Pancreas (tissue), 10 donors: Measurements from ENCODE around the gene SORCS2. TPM values are rescaled to one million over a fixed set of nuclear protein-coding genes. Genes with fewer than 3 reads are reported as not detected.

Experiments
- ATAC-seq, 4 donors: fragments of 200-7000 bp; cut with Tn5 transposase; one replicate each; pipeline versions ENCODE4 v1.8.0 to v1.9.1; 2020; ENCODE audit warnings: mild to moderate bottlenecking in 4 of 4, moderate library complexity in 4 of 4
- DNase-seq, 6 donors: peaks; one replicate each; pipeline ENCODE4 v3.0.0-alpha.2; 2020
- FAIRE-seq: peaks from 2 replicates; lab custom pipeline; 2012; peaks lifted over from hg19 to GRCh38; lab: Jason Lieb, UNC
- H3K27ac ChIP-seq, 4 donors: fragments of 200-600 bp; sonication (generic); 1 replicate in 3 of 4; 2 replicates in 1 of 4; pipeline versions ENCODE4 v1.5.0 to v1.8.0; 2020
- H3K27me3 ChIP-seq, 4 donors: fragments of 200-600 bp; one replicate each; pipeline ENCODE4 v1.8.0; 2021
- H3K36me3 ChIP-seq, 3 donors: fragments of 200-600 bp; sonication (generic) in 1 of 3; one replicate each; pipeline versions ENCODE4 v1.5.0 to v1.8.0; 2020 to 2021
- H3K4me1 ChIP-seq, 3 donors: fragments of 200-600 bp; one replicate each; pipeline ENCODE4 v1.8.0; 2021
- H3K4me3 ChIP-seq, 4 donors: fragments of 200-600 bp; sonication (generic) in 2 of 4; one replicate each; pipeline versions ENCODE4 v1.5.0 to v1.8.0; 2020 to 2021
- H3K9me3 ChIP-seq, 4 donors: fragments of 200-600 bp; one replicate each; pipeline ENCODE4 v1.8.0; 2021
- WGBS, 2 donors: extraction: QIAGEN DNeasy Blood & Tissue Kit; methylation state at CpG; one replicate each; pipeline ENCODE4 v1.1.7; 2013; 5-methylcytosine and 5-hydroxymethylcytosine counted together
- intact Hi-C, 3 donors: fragments of 100-400 bp; cut with DNase I; formaldehyde crosslinking; loops; one replicate each; pipeline versions ENCODE4 v1.11.1 to v1.14.2; 2022
- polyA plus RNA-seq, 2 donors: library from polyadenylated mRNA; stranded (reverse); fragments of 200-250 nt; gene quantifications; one replicate each; pipeline ENCODE4 v1.2.3, GENCODE V29; 2013
- total RNA-seq, 6 donors: library from RNA; stranded (reverse); fragmentation: NEBNext Ultra II Directional in 4 of 6; extraction: Animal tissue kit (Norgen Biotek cat#: 25700) in 4 of 6; gene quantifications; one replicate each; pipeline versions ENCODE4 v1.2.1 to v1.2.4, GENCODE V29; 2021 to 2023
- TF ChIP-seq, protein P1 (sequence below), 4 donors: fragments of 200-600 bp; sonication (generic) in 3 of 4; IDR thresholded peaks; one replicate each; pipeline versions ENCODE4 v1.5.0 to v1.8.0; 2021; ENCODE audit warnings: antibody characterized with exemption in 4 of 4
- donor health status: healthy with polysubstance abuse.
- donor health status: DM: no; HTN: no; CAD: no; lungs with moderate emphysema.
- donor health status: DM: no; HTN: no; CAD: no.
- donor health status: control.
- donor health status: control.
- donor health status: Bipolar disorder and iron deficiency.
- donor health status: DM: yes; HTN: yes; CAD: no.
- donor health status: DM: no; HTN: no; CAD: no.
- donor health status: DM: no; HTN: no; CAD: no.
- donor health status: DM: yes; HTN: yes; CAD: no.

SORCS2 gene
- total and polyA plus RNA-seq, 8 donors, result 0.14 to 1.7 (median 0.42) TPM

DNA sequence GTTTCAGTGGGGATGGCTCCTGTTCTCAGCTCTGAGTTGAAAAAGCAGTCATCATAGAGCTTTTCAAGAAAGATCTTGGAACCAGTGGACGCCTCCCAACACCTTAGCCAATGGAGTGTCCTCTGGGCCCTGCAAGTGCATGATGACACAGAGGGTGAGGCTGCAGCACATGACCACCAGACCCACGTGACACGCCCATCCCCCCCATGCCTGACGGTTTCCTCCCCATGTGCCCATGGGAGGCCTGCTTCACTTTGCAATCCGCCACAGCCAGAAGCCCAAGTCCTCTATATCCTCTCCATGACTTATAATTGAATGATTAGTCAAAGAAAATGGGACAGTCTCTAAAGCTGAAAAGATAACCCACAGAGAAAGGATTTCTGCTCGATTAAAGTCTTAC lies 560.3 kb downstream of the SORCS2 start:
- intact Hi-C loops, result no loop called here
- Histone ChIP-seq H3K4me3 (no peak overlapping the region), H3K27ac (peak overlapping the region in 1 of 4 donors; percentile 47), H3K4me1 (no peaks in the 10 kb centered on the region), H3K36me3 (no peaks in the 10 kb centered on the region), H3K27me3 (no peaks in the 10 kb centered on the region), H3K9me3 (no peaks in the 10 kb centered on the region)
- DNase-seq, result peak in 2 of 6 donors; percentile 11 to 30
- TF ChIP-seq, protein P1, sequence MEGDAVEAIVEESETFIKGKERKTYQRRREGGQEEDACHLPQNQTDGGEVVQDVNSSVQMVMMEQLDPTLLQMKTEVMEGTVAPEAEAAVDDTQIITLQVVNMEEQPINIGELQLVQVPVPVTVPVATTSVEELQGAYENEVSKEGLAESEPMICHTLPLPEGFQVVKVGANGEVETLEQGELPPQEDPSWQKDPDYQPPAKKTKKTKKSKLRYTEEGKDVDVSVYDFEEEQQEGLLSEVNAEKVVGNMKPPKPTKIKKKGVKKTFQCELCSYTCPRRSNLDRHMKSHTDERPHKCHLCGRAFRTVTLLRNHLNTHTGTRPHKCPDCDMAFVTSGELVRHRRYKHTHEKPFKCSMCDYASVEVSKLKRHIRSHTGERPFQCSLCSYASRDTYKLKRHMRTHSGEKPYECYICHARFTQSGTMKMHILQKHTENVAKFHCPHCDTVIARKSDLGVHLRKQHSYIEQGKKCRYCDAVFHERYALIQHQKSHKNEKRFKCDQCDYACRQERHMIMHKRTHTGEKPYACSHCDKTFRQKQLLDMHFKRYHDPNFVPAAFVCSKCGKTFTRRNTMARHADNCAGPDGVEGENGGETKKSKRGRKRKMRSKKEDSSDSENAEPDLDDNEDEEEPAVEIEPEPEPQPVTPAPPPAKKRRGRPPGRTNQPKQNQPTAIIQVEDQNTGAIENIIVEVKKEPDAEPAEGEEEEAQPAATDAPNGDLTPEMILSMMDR (IDR thresholded peaks at IDR 0.05), result no peak
- 90% methylated on average over 6 of the region's 6 CpGs for WGBS, 2 donors
- no peak for FAIRE-seq
- ATAC-seq, result no peak

DNA sequence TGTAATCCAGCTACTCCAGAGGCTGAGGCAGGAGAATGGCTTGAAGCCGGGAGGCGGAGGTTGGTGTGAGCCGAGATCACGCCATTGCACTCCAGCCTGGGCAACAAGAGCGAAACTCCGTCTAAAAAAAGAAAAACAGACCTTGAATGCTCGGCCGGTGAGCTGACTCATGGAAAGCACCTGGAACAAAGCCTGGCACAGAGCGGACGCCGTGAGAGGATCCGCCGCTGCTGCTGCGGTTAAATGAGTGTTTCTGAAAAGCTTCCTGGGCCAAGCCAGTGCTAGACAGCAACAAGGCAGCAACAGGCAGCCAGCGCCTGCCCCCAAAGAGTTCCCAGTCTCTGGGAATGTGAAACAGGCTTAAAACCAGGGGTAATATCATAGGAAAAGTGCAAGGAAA lies 560.9 kb downstream of the SORCS2 start:
- DNase-seq (peak in 3 of 6 donors; percentile 2 to 43 (median 11)), FAIRE-seq (no peak), ATAC-seq (peak in 3 of 4 donors; percentile 66 to 75 (median 70))
- Histone ChIP-seq H3K4me1 (no peaks in the 10 kb centered on the region), H3K27ac (peak overlapping the region in 2 of 4 donors; percentile 47 to 54), H3K27me3 (no peaks in the 10 kb centered on the region), H3K9me3 (no peaks in the 10 kb centered on the region), H3K4me3 (no peak overlapping the region), H3K36me3 (no peaks in the 10 kb centered on the region)
- WGBS, 2 donors, result 59 to 72% methylated on average over 15 of the region's 15 CpGs
- intact Hi-C loops, result no loop called here
- TF ChIP-seq, protein P1 (IDR thresholded peaks at IDR 0.05), result no peak

DNA sequence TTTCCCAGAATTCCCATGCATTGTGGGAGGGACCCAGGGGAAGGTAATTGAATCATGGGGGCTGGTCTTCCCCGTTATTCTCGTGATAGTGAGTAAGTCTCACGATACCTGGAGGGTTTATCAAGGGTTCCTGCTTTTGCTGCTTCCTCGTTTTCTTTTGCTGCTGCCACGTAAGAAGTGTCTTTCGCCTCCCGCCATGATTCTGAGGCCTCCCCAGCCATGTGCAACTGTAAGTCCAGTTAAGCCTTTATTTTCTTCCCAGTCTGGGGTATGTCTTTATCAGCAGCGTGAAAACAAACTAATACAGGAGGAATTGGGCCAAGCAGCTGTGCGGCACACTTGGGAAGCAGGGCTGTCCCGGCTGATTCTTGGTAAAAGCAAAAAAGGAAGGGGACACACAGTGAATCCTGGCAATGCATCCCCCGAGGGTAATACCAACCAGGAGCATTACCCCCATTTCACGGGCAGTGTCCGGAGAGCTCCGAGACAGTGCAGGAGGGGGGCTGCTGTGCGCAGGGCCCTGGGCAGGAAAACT lies 561.7 kb downstream of the SORCS2 start:
- 79 to 85% methylated on average over 15 of the region's 15 CpGs for whole genome bisulfite sequencing, 2 donors
- TF ChIP-seq, protein P1 (IDR thresholded peaks at IDR 0.05), result no peak
- Histone ChIP-seq H3K36me3 (no peaks in the 10 kb centered on the region), H3K4me1 (no peaks in the 10 kb centered on the region), H3K4me3 (no peak overlapping the region), H3K27me3 (no peaks in the 10 kb centered on the region), H3K27ac (peak overlapping the region in 2 of 4 donors; percentile 47 to 54), H3K9me3 (no peaks in the 10 kb centered on the region)
- ATAC-seq (no peak), FAIRE-seq (no peak), DNase-seq (peak in 1 of 6 donors; percentile 1)
- intact Hi-C loops, result no loop called here

DNA sequence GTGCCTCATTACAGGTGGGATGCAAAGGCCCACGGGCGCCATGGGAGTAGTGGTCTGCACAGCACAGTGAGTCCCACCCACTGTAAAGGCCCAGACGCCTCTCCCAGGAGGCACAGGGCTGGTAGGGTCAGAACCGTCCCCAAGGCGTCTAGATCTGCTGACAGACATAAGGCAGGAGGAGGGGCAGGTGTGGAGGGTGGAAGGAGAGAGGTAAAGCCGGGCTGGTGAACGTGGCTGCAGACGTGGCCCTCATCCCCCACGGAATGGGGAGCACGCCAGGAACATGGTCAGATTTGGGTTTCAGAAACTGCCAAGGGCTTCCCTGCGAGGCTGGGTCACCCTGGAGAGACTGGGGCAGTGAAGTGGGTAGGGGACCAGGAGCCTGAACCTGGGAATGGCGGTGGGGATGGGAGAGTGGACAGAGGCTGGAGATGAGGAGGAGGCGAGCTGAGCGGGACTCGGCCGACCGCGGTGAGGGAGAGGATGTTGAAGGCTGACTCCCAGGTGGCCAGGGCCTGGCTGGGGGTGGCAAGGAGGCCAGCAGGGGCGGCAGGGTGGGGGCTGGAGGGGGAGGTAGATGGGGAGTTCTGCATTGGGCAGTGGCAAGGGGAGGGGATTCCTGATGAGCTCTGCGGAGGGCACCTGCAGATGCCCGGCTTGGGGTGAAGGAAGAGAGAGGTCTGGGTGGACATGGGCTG lies 562.4 kb downstream of the SORCS2 start:
- ATAC-seq (no peak), DNase-seq (peak in 1 of 6 donors; percentile 11), FAIRE-seq (no peak)
- Histone ChIP-seq H3K27ac (no peak overlapping the region), H3K27me3 (no peaks in the 10 kb centered on the region), H3K9me3 (no peaks in the 10 kb centered on the region), H3K4me1 (no peaks in the 10 kb centered on the region), H3K4me3 (no peak overlapping the region), H3K36me3 (no peaks in the 10 kb centered on the region)
- WGBS, 2 donors, result 85 to 86% methylated on average over 20 to 21 of the region's 21 CpGs
- TF ChIP-seq, protein P1 (IDR thresholded peaks at IDR 0.05), result no peak
- intact Hi-C loops, result no loop called here

DNA sequence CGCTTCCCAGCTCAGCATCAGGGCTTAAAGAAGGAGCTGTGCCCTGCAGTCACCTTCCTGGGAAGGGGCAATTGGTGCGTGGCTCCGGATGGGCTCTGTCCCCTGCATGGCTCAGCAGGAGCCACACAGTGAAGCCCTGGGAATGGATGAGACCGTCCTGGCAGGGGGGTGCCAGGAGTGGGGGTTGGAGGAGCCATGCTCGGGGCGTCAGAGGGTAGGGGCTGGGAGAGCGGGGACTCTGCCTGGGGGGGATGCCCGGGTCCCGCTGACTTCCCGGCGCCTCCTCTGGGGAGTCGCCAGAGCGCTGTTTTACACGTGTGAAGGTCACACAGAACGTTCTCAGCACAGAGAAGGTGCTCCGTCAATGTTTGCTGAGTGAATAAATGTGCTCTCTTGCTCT lies 563.2 kb downstream of the SORCS2 start:
- intact Hi-C loops, result no loop called here
- Histone ChIP-seq H3K27me3 (no peaks in the 10 kb centered on the region), H3K9me3 (no peaks in the 10 kb centered on the region), H3K4me1 (no peaks in the 10 kb centered on the region), H3K4me3 (no peak overlapping the region), H3K36me3 (no peaks in the 10 kb centered on the region), H3K27ac (no peak overlapping the region)
- ATAC-seq, result no peak
- DNase-seq, result peak in 1 of 6 donors; percentile 4
- 71 to 73% methylated on average over 15 to 16 of the region's 16 CpGs for WGBS, 2 donors
- FAIRE-seq, result no peak
- TF ChIP-seq, protein P1 (IDR thresholded peaks at IDR 0.05), result no peak
